GM18907 (cell line): ENCODE data around the gene DDX49.

Experiments
- ATAC-seq: cut with Tn5 transposase; IDR thresholded peaks from one replicate; pipeline ENCODE4 v1.9.1; 2021; ENCODE audit warnings: mild to moderate bottlenecking, moderate library complexity; ENCODE audit not compliant: unreplicated experiment

The DDX49 gene

GRCh38 chr19:18969931-18970659 lies 50.6 kb downstream of the DDX49 start:
- ATAC-seq, result no peak

- ATAC-seq, result no peak
These were observed 52.8 kb downstream of the DDX49 start for GRCh38 chr19:18972301-18972811.

- no peak for ATAC-seq
These were observed 53.3 kb downstream of the DDX49 start for GRCh38 chr19:18972851-18973250.

- no peak for ATAC-seq
These were observed 55.5 kb downstream of the DDX49 start for GRCh38 chr19:18975011-18975410.

- ATAC-seq, result no peak
These were observed 56.4 kb downstream of the DDX49 start for GRCh38 chr19:18975869-18976268.
